Cardiac septum (tissue), 1 donor: Measurements from ENCODE around the gene PIK3AP1. TPM values are rescaled to one million over a fixed set of nuclear protein-coding genes. Genes with fewer than 3 reads are reported as not detected.
"Not testable (repeated sequence)": the region's sequence is repeated elsewhere in the genome, so short reads cannot be mapped to it uniquely, and the experiment has no call there.

Source experiments
- DNase-seq: peaks from one replicate; pipeline ENCODE4 v3.0.0-alpha.2; 2020; ENCODE audit warnings: low spot score
- intact Hi-C: fragments of 100-400 bp; cut with DNase I; formaldehyde crosslinking; loops from one replicate; pipeline ENCODE4 v1.14.0; 2022
- total RNA-seq: library from RNA; stranded (reverse); fragmentation: NEBNext Ultra II Directional; extraction: Animal tissue kit (Norgen Biotek cat#: 25700); gene quantifications from one replicate; pipeline ENCODE4 v1.2.1, GENCODE V29; 2021
- donor health status: DM: no; HTN: no; CAD: no.

PIK3AP1 gene
- total RNA-seq, 1 donor from 2014 or later, result 2.8 TPM

- DNase-seq, result no peak
- intact Hi-C loops, result no loop called here
Measured at GRCh38 chr10:96570983-96571964, 149.0 kb downstream of the PIK3AP1 start.

- DNase-seq, result no peak
- intact Hi-C loops, result no loop called here
Measured at GRCh38 chr10:96570511-96570910, 149.8 kb downstream of the PIK3AP1 start.

GRCh38 chr10:96568402-96568801, 151.9 kb downstream of the PIK3AP1 start:
- no peak for DNase-seq
- intact Hi-C loops, result no loop called here

GRCh38 chr10:96565774-96566173, 154.5 kb downstream of the PIK3AP1 start:
- intact Hi-C loops, result no loop called here
- no peak for DNase-seq

GRCh38 chr10:96560966-96561887, 159.1 kb downstream of the PIK3AP1 start:
- intact Hi-C loops, result no loop called here
- no peak for DNase-seq

GRCh38 chr10:96560489-96560888, 159.8 kb downstream of the PIK3AP1 start:
- no peak for DNase-seq
- intact Hi-C loops, result no loop called here

GRCh38 chr10:96556003-96556402, 164.3 kb downstream of the PIK3AP1 start:
- intact Hi-C loops, result no loop called here
- no peak for DNase-seq

GRCh38 chr10:96555330-96555729, 165.0 kb downstream of the PIK3AP1 start:
- no peak for DNase-seq
- intact Hi-C loops, result no loop called here

- intact Hi-C loops, result no loop called here
- no peak for DNase-seq
Measured at GRCh38 chr10:96548589-96548988, 171.7 kb downstream of the PIK3AP1 start.

GRCh38 chr10:96545558-96545957, 174.8 kb downstream of the PIK3AP1 start:
- intact Hi-C loops, DNase-seq: not testable (repeated sequence)

Other genes starting within 250 kb of the PIK3AP1 start
- 3.8 TPM for gene TLL2, start 206.6 kb downstream of the PIK3AP1 start, total RNA-seq
- 76.1 TPM for gene TM9SF3, start 133.5 kb downstream of the PIK3AP1 start, total RNA-seq
- gene LCOR, start 111.8 kb upstream of the PIK3AP1 start, total RNA-seq, result 21.0 TPM